Activated CD4-positive, alpha-beta memory T cell treated with anti-CD3 and anti-CD28 coated beads for 36 hours (primary cell): ENCODE results near the gene SEMA3G. TPM values are rescaled to one million over a fixed set of nuclear protein-coding genes. Genes with fewer than 3 reads are reported as not detected.

Source experiments
- CTCF ChIA-PET: fragments of 350-600 bp; sonication (Branson Sonifier 250); formaldehyde crosslinking; loops from one replicate; lab custom pipeline; 2021; ENCODE audit warnings: antibody characterized with exemption, inconsistent platforms; lab: Charles Lee
- POLR2A ChIA-PET: fragments of 350-600 bp; sonication (Branson Sonifier 250); formaldehyde crosslinking; loops from one replicate; lab custom pipeline; 2021; ENCODE audit warnings: antibody characterized with exemption; lab: Charles Lee
- DNase-seq: peaks from one replicate; pipeline ENCODE4 v3.0.0-alpha.2; 2020
- H3K27ac Mint-ChIP-seq: one replicate; pipeline ENCODE4 v1.8.0; 2021; ENCODE audit warnings: mixed read lengths
- H3K27me3 Mint-ChIP-seq: one replicate; pipeline ENCODE4 v1.8.0; 2021; ENCODE audit warnings: mixed read lengths
- H3K36me3 Mint-ChIP-seq: one replicate; pipeline ENCODE4 v1.8.0; 2021; ENCODE audit warnings: mixed read lengths
- H3K4me1 Mint-ChIP-seq: one replicate; pipeline ENCODE4 v1.8.0; 2021; ENCODE audit warnings: low read depth, mixed read lengths
- H3K4me3 Mint-ChIP-seq: one replicate; pipeline ENCODE4 v1.8.0; 2021; ENCODE audit warnings: mild to moderate bottlenecking, mixed read lengths
- H3K9me3 Mint-ChIP-seq: one replicate; pipeline ENCODE4 v1.8.0; 2021; ENCODE audit warnings: mixed read lengths
- intact Hi-C: fragments of 100-400 bp; cut with micrococcal nuclease; formaldehyde crosslinking; loops from one replicate; pipeline ENCODE4 v1.15.1; 2023
- total RNA-seq, 2 experiments: library from RNA; stranded (reverse); gene quantifications; one replicate each; pipeline ENCODE4 v1.2.3, GENCODE V29; 2021

Gene SEMA3G
- total RNA-seq, 2 experiments from 2014 or later = 0.10 to 0.14 TPM

- no peaks in the 10 kb centered on the region for H3K27me3 Mint-ChIP-seq
- no peaks in the 10 kb centered on the region for H3K4me1 Mint-ChIP-seq
- CTCF ChIA-PET = interaction anchor here (1.0 kb wide), 1 partner anchor 15 kb away, joined by 3 read pairs; no protein-coding TSS in a partner anchor
- intact Hi-C loops = no loop called here
- H3K4me3 Mint-ChIP-seq = no peak overlapping the region
- H3K9me3 Mint-ChIP-seq = no peaks in the 10 kb centered on the region
- DNase-seq = no peak
- POLR2A ChIA-PET = no interaction called here
- H3K27ac Mint-ChIP-seq = no peak overlapping the region
- peaks cover 21% of the 10 kb centered on the region for H3K36me3 Mint-ChIP-seq
These were observed 43.9 kb downstream of the SEMA3G start for GRCh38 chr3:52401021-52401420.

DNA sequence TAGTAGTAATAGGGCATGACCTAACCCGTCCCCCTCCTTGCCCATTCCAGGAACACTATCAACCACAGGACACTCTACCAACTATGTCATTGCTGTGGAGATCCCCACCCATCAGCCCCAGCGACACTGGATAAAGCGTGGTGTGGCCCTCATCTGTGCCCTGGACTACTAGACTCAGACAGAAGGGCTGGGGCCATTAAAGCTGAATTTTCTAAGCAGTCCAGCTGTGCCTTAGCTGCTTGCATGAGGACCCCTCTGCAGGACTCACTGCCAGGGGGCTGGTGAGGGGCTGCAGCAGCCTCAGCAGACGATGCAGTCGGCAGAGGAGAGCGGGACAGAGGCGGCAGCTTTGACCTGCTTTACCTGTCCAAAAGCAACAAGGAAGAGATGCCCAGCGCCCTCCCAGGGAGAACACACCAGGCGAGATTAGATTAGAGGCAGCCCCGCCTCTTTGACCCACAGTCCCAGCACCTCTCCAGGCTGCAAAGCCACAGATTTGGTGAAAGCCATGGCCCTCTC is 44.6 kb downstream of the SEMA3G start:
- Mint-ChIP-seq H3K27me3 (no peaks in the 10 kb centered on the region), H3K9me3 (no peaks in the 10 kb centered on the region), H3K27ac (no peak overlapping the region), H3K36me3 (peaks cover 17% of the 10 kb centered on the region), H3K4me1 (no peaks in the 10 kb centered on the region), H3K4me3 (no peak overlapping the region)
- POLR2A ChIA-PET = no interaction called here
- intact Hi-C loops = no loop called here
- no peak for DNase-seq
- CTCF ChIA-PET = interaction anchor here (1.0 kb wide), 1 partner anchor 15 kb away, joined by 3 read pairs; no protein-coding TSS in a partner anchor

- Mint-ChIP-seq H3K27ac (no peak overlapping the region), H3K36me3 (peaks cover 14% of the 10 kb centered on the region), H3K27me3 (no peaks in the 10 kb centered on the region), H3K9me3 (no peaks in the 10 kb centered on the region), H3K4me1 (no peaks in the 10 kb centered on the region), H3K4me3 (no peak overlapping the region)
- DNase-seq = no peak
- POLR2A ChIA-PET = no interaction called here
- intact Hi-C loops = no loop called here
- CTCF ChIA-PET = no interaction called here
These were observed 45.3 kb downstream of the SEMA3G start for GRCh38 chr3:52399593-52399992.

- Mint-ChIP-seq H3K27me3 (no peaks in the 10 kb centered on the region), H3K27ac (no peak overlapping the region)
These were observed 45.8 kb downstream of the SEMA3G start for GRCh38 chr3:52399131-52399530.

DNA sequence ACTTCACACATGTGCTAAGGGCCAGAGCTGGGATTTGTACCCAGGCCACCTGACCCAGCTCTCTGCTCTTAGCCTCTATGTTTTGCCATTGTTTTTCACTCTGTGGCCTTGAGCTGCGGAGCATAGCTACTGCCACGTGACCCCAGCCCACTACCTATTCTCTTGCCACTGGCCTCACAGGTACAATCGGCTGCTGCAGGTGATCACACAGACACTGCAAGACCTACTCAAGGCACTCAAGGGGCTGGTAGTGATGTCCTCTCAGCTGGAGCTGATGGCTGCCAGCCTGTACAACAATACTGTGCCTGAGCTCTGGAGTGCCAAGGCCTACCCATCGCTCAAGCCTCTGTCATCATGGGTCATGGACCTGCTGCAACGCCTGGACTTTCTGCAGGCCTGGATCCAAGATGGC is 46.2 kb downstream of the SEMA3G start:
- Mint-ChIP-seq H3K36me3 (peaks cover 6% of the 10 kb centered on the region), H3K4me3 (no peak overlapping the region), H3K27me3 (no peaks in the 10 kb centered on the region), H3K27ac (no peak overlapping the region), H3K4me1 (no peaks in the 10 kb centered on the region), H3K9me3 (no peaks in the 10 kb centered on the region)
- no peak for DNase-seq
- intact Hi-C loops = no loop called here
- ChIA-PET POLR2A (no interaction called here), CTCF (interaction anchor here (0.7 kb wide), 1 partner anchor 152 kb away, joined by 3 read pairs; no protein-coding TSS in a partner anchor)

More at GRCh38 chr3:52399131-52399530, 45.8 kb downstream of the SEMA3G start:
- DNase-seq = no peak
- intact Hi-C loops = no loop called here
- H3K4me1 Mint-ChIP-seq = no peaks in the 10 kb centered on the region
- H3K9me3 Mint-ChIP-seq = no peaks in the 10 kb centered on the region
- peaks cover 10% of the 10 kb centered on the region for H3K36me3 Mint-ChIP-seq
- ChIA-PET CTCF (no interaction called here), POLR2A (no interaction called here)
- H3K4me3 Mint-ChIP-seq = no peak overlapping the region

DNA sequence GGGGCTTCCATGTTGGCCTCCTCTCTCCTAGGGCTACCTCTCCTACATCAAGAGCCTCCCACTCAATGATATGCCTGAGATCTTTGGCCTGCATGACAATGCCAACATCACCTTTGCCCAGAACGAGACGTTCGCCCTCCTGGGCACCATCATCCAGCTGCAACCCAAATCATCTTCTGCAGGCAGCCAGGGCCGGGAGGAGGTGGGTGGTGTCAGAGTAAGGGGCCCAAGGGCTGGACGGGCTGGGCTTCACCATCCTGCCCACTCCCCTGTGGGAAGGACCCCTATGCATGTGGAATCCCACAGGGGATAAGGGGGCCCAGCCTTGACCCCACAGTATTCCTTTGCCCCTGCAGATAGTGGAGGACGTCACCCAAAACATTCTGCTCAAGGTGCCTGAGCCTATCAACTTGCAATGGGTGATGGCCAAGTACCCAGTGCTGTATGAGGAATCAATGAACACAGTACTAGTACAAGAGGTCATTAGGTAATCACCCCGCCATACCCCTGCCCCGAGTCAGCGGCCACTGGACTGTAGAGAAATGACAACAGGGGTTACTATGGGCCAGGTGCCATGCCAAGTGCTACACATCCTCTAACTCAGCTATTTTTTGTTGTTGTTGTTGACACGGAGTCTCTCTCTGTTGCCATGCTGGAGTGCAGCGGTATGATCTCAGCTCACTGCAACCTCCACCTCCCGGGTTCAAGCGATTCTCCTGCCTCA is 47.1 kb downstream of the SEMA3G start:
- no peak for DNase-seq
- POLR2A ChIA-PET = no interaction called here
- Mint-ChIP-seq H3K36me3 (peaks cover 6% of the 10 kb centered on the region), H3K4me1 (no peaks in the 10 kb centered on the region), H3K27ac (no peak overlapping the region), H3K9me3 (no peaks in the 10 kb centered on the region), H3K27me3 (no peaks in the 10 kb centered on the region), H3K4me3 (no peak overlapping the region)
- CTCF ChIA-PET = no interaction called here
- intact Hi-C loops = no loop called here

GRCh38 chr3:52396907-52397591 is 47.9 kb downstream of the SEMA3G start:
- Mint-ChIP-seq H3K27me3 (no peaks in the 10 kb centered on the region), H3K36me3 (peaks cover 6% of the 10 kb centered on the region), H3K4me3 (no peak overlapping the region), H3K4me1 (no peaks in the 10 kb centered on the region), H3K27ac (no peak overlapping the region), H3K9me3 (no peaks in the 10 kb centered on the region)
- POLR2A ChIA-PET = no interaction called here
- no peak for DNase-seq
- CTCF ChIA-PET = no interaction called here
- intact Hi-C loops = no loop called here

- Mint-ChIP-seq H3K4me1 (no peaks in the 10 kb centered on the region), H3K9me3 (no peaks in the 10 kb centered on the region), H3K27ac (no peak overlapping the region), H3K27me3 (no peaks in the 10 kb centered on the region), H3K36me3 (peaks cover 6% of the 10 kb centered on the region), H3K4me3 (no peak overlapping the region)
- ChIA-PET POLR2A (no interaction called here), CTCF (no interaction called here)
- no peak for DNase-seq
- intact Hi-C loops = no loop called here
These were observed 48.6 kb downstream of the SEMA3G start for GRCh38 chr3:52396011-52396906.

GRCh38 chr3:52395503-52395865 is 49.4 kb downstream of the SEMA3G start:
- intact Hi-C loops = no loop called here
- no peak overlapping the region for H3K27ac Mint-ChIP-seq
- POLR2A ChIA-PET = no interaction called here
- CTCF ChIA-PET = no interaction called here
- H3K4me1 Mint-ChIP-seq = no peaks in the 10 kb centered on the region
- no peaks in the 10 kb centered on the region for H3K27me3 Mint-ChIP-seq
- H3K4me3 Mint-ChIP-seq = no peak overlapping the region
- H3K9me3 Mint-ChIP-seq = no peaks in the 10 kb centered on the region
- peaks cover 6% of the 10 kb centered on the region for H3K36me3 Mint-ChIP-seq
- no peak for DNase-seq

GRCh38 chr3:52394751-52395502 is 50.0 kb downstream of the SEMA3G start:
- Mint-ChIP-seq H3K4me1 (no peaks in the 10 kb centered on the region), H3K4me3 (no peak overlapping the region), H3K9me3 (no peaks in the 10 kb centered on the region), H3K27ac (no peak overlapping the region), H3K36me3 (peaks cover 6% of the 10 kb centered on the region), H3K27me3 (no peaks in the 10 kb centered on the region)
- POLR2A ChIA-PET = no interaction called here
- intact Hi-C loops = no loop called here
- DNase-seq = no peak
- CTCF ChIA-PET = no interaction called here

- H3K27me3 Mint-ChIP-seq = no peaks in the 10 kb centered on the region
- H3K27ac Mint-ChIP-seq = no peak overlapping the region
- CTCF ChIA-PET = no interaction called here
These were observed 50.8 kb downstream of the SEMA3G start for GRCh38 chr3:52393959-52394670.

More at GRCh38 chr3:52393959-52394670, 50.8 kb downstream of the SEMA3G start:
- no peak for DNase-seq
- no peaks in the 10 kb centered on the region for H3K4me1 Mint-ChIP-seq
- no peaks in the 10 kb centered on the region for H3K9me3 Mint-ChIP-seq
- H3K36me3 Mint-ChIP-seq = peaks cover 6% of the 10 kb centered on the region
- POLR2A ChIA-PET = no interaction called here
- H3K4me3 Mint-ChIP-seq = no peak overlapping the region
- intact Hi-C loops = no loop called here
